ENCODE measurements around the gene SLC25A21.

- TF ChIP-seq POLR2AphosphoS5 (IDR thresholded peaks at IDR 0.05; ENCODE audit: borderline replicate concordance, low read depth, low read length) = no peak
- no peak for TF ChIP-seq EZH2 (IDR thresholded peaks at IDR 0.05)
Observed at GRCh38 chr14:37034410-37035285, 137.8 kb downstream of the SLC25A21 start.

All from SK-N-MC (cell line).